Stomach smooth muscle (tissue), 2 donors: ENCODE data around the gene ADIPOQ.

Experiments
- H3K27ac ChIP-seq: one replicate; pipeline ENCODE4 v1.7.0; 2013; ENCODE audit warnings: mild to moderate bottlenecking, low read length, inconsistent platforms
- H3K27me3 ChIP-seq, 2 donors: one replicate each; pipeline ENCODE4 v1.7.0; 2013; ENCODE audit warnings: low read length in 2 of 2; ENCODE audit not compliant: insufficient read depth in 2 of 2, control insufficient read depth in 1 of 2
- H3K36me3 ChIP-seq, 2 donors: one replicate each; pipeline ENCODE4 v1.7.0; 2013; ENCODE audit warnings: low read length in 2 of 2; ENCODE audit not compliant: control insufficient read depth in 2 of 2, insufficient read depth in 2 of 2
- H3K4me1 ChIP-seq: one replicate; pipeline ENCODE4 v1.7.0; 2013; ENCODE audit warnings: low read length; ENCODE audit not compliant: control insufficient read depth, insufficient read depth
- H3K4me3 ChIP-seq, 2 donors: one replicate each; pipeline ENCODE4 v1.7.0; 2013; ENCODE audit warnings: low read length in 2 of 2
- H3K9ac ChIP-seq, 2 donors: one replicate each; pipeline ENCODE4 v1.7.0; 2013; ENCODE audit warnings: low read length in 2 of 2, mild to moderate bottlenecking in 1 of 2
- H3K9me3 ChIP-seq, 2 donors: one replicate each; pipeline ENCODE4 v1.7.0; 2013; ENCODE audit warnings: low read length in 2 of 2; ENCODE audit not compliant: control insufficient read depth in 2 of 2
- donor health status: healthy.
- donor health status: Pancreatic carcinoma.

ADIPOQ gene

DNA sequence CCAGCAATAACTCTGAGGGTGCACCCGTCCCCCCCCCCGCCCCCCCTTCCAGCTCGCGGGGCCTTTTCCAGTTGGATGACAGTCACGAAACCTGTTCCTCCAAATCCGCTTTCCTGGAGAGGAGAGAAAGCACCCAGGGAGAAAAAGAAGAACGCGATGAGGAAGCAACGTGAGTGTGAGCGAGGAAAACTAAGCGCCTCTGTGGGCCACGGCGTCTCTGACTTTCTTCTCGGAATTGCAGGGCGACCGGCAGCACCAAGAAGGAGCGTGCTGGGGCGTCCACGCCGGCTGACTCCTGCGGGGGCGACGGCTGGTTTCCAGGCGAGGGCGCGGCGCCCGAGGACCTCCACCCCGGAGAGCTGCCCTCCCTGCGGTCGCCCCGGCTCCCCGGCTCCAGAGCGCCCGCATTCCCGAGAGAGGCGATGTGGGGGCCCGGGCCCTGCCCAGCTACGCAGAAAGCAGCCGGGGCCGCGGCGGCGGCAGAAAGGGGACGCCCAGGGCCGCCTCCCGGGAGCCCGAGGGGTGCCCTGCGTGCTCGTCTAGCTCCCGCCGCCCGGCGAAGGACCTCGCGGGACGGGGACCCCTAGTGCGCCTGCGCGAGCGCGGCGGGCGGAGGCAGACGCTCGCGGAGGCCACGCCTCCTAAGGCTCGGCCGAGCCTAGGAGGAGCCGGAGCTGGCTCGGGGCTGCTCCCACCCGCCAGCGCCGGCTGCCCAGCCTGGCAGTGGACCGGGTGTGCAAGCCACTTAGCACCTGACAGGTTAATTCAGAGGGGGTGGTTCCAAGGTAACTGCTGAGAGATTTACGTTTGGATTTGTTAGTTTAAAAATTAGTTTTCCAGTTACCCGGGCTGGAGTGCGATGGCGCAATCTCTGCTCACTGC lies 15.3 kb upstream of the ADIPOQ start:
- no peak overlapping the region for H3K27ac ChIP-seq
- H3K9me3 ChIP-seq: no peaks in the 10 kb centered on the region
- peaks cover 39 to 43% of the 10 kb centered on the region in 2 donors for H3K27me3 ChIP-seq
- no peaks in the 10 kb centered on the region for H3K36me3 ChIP-seq
- H3K4me1 ChIP-seq: peaks cover 10% of the 10 kb centered on the region
- H3K9ac ChIP-seq: peak overlapping the region in 1 of 2 donors; percentile 52
- peak overlapping the region; percentile 58 to 73 for H3K4me3 ChIP-seq

- Histone ChIP-seq H3K9me3 (no peaks in the 10 kb centered on the region), H3K9ac (no peak overlapping the region), H3K27ac (no peak overlapping the region), H3K36me3 (no peaks in the 10 kb centered on the region), H3K4me3 (no peak overlapping the region), H3K27me3 (peaks cover 39 to 46% of the 10 kb centered on the region in 2 donors), H3K4me1 (peaks cover 10% of the 10 kb centered on the region)
Observed at GRCh38 chr3:186828340-186828739, 14.2 kb upstream of the ADIPOQ start.

DNA sequence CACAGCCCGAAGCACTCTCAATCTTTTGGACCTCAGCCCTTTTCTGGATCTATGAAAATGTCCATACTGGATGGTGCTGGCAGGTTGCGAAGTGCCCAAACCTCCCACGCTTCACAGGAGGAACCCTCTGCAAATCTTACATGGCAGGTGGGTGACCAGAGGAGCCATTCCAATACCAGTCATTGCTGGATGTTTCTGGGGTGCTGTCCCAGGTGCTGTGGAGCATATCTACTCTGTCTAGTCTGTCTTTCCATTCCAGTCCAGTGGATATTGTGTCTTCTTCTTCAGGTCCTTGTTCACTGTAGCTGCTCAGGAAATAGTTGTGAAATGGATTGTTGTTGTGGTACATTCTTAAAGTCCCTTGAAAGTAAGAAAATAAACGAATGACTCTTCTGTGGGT lies 10.7 kb upstream of the ADIPOQ start:
- Histone ChIP-seq H3K9ac (no peak overlapping the region), H3K9me3 (no peaks in the 10 kb centered on the region), H3K27ac (no peak overlapping the region), H3K4me3 (no peak overlapping the region), H3K4me1 (peaks cover 7% of the 10 kb centered on the region), H3K36me3 (no peaks in the 10 kb centered on the region), H3K27me3 (peaks cover 17 to 31% of the 10 kb centered on the region in 2 donors)

GRCh38 chr3:186832276-186832675 lies 10.2 kb upstream of the ADIPOQ start:
- no peak overlapping the region for H3K9ac ChIP-seq
- peaks cover 7% of the 10 kb centered on the region for H3K4me1 ChIP-seq
- H3K36me3 ChIP-seq: no peaks in the 10 kb centered on the region
- no peak overlapping the region for H3K27ac ChIP-seq
- H3K27me3 ChIP-seq: peaks cover 17 to 31% of the 10 kb centered on the region in 2 donors
- H3K4me3 ChIP-seq: no peak overlapping the region
- no peaks in the 10 kb centered on the region for H3K9me3 ChIP-seq

- H3K4me1 ChIP-seq: no peaks in the 10 kb centered on the region
- no peaks in the 10 kb centered on the region for H3K9me3 ChIP-seq
- no peak overlapping the region for H3K9ac ChIP-seq
- no peak overlapping the region for H3K4me3 ChIP-seq
- no peaks in the 10 kb centered on the region for H3K36me3 ChIP-seq
- no peak overlapping the region for H3K27ac ChIP-seq
- H3K27me3 ChIP-seq: peaks cover 0 to 3% of the 10 kb centered on the region in 2 donors
Observed at GRCh38 chr3:186839874-186840641, 2.5 kb upstream of the ADIPOQ start.

DNA sequence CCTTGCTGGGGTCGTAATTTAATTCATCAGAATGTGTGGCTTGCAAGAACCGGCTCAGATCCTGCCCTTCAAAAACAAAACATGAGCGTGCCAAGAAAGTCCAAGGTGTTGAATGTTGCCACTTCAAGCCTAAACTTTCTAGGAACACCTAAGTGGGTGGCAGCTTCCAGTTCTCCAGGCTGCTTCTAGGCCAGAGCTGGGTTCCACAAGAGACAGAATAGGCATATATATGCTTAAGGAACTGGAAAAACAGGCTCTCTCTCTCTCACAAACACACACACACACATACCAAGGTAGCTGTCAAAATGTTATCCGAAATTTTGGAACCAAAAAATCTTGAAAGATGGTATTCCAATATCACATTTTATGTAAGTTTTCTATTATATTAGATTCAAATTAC lies 890 bp upstream of the ADIPOQ start:
- peaks cover 0 to 5% of the 10 kb centered on the region in 2 donors for H3K27me3 ChIP-seq
- no peak overlapping the region for H3K4me3 ChIP-seq
- H3K36me3 ChIP-seq: no peaks in the 10 kb centered on the region
- H3K4me1 ChIP-seq: no peaks in the 10 kb centered on the region
- H3K27ac ChIP-seq: no peak overlapping the region
- no peaks in the 10 kb centered on the region for H3K9me3 ChIP-seq
- H3K9ac ChIP-seq: no peak overlapping the region

DNA sequence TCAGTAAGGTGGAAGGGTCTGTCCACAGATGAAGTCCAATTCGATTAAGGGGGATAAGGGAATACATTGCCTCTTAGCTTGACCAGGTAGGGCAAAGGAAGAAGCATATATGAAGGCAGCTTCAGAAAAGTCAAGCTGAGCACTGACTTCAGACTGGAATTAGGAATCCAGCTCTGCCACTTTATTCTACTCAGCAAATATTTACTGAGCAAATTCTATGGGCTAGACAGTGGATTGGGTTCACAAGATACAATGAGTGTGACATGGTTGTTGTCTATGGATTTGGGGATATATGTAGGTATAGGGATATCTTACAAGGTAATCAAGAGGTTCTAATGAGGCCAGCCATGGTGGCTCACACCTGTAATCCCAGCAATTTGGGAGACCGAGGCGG lies 526 bp downstream of the ADIPOQ start:
- Histone ChIP-seq H3K27ac (no peak overlapping the region), H3K4me1 (no peaks in the 10 kb centered on the region), H3K36me3 (no peaks in the 10 kb centered on the region)

DNA sequence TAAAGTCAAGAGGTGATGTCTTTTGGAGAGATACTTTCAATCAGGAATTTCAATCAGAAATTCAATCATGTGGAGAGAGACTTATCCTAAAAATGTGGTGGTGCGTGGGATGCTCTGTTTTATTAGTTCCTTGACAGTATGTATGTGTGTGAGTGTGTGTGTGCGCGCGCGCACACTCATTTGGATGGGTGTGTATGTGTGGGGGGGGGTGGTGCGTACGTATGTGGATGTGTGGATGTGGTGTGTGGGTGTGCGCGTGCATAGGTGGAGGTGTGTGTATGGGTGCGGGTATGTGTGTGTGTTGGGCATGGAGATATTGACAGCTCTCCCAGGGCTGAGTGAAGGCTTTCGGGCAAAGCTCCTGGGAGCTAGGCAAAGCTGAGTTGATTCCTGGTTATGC lies 2.4 kb downstream of the ADIPOQ start:
- Histone ChIP-seq H3K4me3 (no peak overlapping the region), H3K9ac (no peak overlapping the region), H3K27ac (no peak overlapping the region)

More for the DNA sequence above, 526 bp downstream of the ADIPOQ start:
- no peaks in the 10 kb centered on the region for H3K9me3 ChIP-seq
- peaks cover 0 to 5% of the 10 kb centered on the region in 2 donors for H3K27me3 ChIP-seq
- H3K9ac ChIP-seq: no peak overlapping the region
- no peak overlapping the region for H3K4me3 ChIP-seq

GRCh38 chr3:186845756-186846155 lies 3.2 kb downstream of the ADIPOQ start:
- Histone ChIP-seq H3K9ac (no peak overlapping the region), H3K27me3 (peaks cover 0 to 5% of the 10 kb centered on the region in 2 donors)

More for the DNA sequence above, 2.4 kb downstream of the ADIPOQ start:
- Histone ChIP-seq H3K9me3 (no peaks in the 10 kb centered on the region), H3K4me1 (no peaks in the 10 kb centered on the region), H3K27me3 (peaks cover 0 to 5% of the 10 kb centered on the region in 2 donors), H3K36me3 (no peaks in the 10 kb centered on the region)

DNA sequence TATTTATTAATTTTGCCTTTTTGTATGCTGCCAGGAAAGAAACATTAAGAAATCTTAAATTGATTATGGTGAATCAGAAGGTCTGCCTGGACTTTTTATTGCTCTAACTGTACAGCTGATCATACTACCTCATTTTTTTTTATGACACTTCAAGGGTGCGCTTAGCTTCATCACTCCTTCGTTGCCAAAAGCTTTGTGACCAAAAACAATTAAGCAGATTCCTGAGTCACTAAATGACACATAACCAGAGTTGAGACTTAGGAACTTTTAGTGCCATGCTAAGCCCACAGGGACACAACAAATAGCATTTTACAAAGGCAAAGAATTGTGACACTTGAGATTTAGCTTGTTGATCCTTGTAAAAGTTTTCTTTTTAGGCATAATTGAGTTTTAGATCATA lies 4.9 kb downstream of the ADIPOQ start:
- Histone ChIP-seq H3K9ac (no peak overlapping the region), H3K4me3 (no peak overlapping the region), H3K4me1 (no peaks in the 10 kb centered on the region), H3K27ac (no peak overlapping the region), H3K27me3 (peaks cover 0 to 5% of the 10 kb centered on the region in 2 donors), H3K9me3 (no peaks in the 10 kb centered on the region), H3K36me3 (no peaks in the 10 kb centered on the region)

More at GRCh38 chr3:186845756-186846155, 3.2 kb downstream of the ADIPOQ start:
- Histone ChIP-seq H3K4me1 (no peaks in the 10 kb centered on the region), H3K4me3 (no peak overlapping the region), H3K36me3 (no peaks in the 10 kb centered on the region), H3K27ac (no peak overlapping the region), H3K9me3 (no peaks in the 10 kb centered on the region)
